Measurements from ENCODE around the gene DOK5. TPM values are rescaled to one million over a fixed set of nuclear protein-coding genes. Genes with fewer than 3 reads are reported as not detected.

Gene DOK5
- total and polyA plus RNA-seq, 10 of the 15 experiments (the other 5 are each of a cell fraction or from before 2014, with no cell fraction given): 0.03 TPM; not detected in 9

GRCh38 chr20:54618412-54618811 lies 143.0 kb downstream of the DOK5 start (continued):
- TF ChIP-seq REST (IDR thresholded peaks at IDR 0.05; ENCODE audit: low read depth, low read length) (no peak), SMARCA5 (IDR thresholded peaks at IDR 0.05) (no peak), PML (IDR thresholded peaks at IDR 0.05; ENCODE audit: low read length) (no peak), IRF4 (IDR thresholded peaks at IDR 0.05; ENCODE audit: low read depth, low read length) (no peak)
- TF ChIP-seq, protein P1, sequence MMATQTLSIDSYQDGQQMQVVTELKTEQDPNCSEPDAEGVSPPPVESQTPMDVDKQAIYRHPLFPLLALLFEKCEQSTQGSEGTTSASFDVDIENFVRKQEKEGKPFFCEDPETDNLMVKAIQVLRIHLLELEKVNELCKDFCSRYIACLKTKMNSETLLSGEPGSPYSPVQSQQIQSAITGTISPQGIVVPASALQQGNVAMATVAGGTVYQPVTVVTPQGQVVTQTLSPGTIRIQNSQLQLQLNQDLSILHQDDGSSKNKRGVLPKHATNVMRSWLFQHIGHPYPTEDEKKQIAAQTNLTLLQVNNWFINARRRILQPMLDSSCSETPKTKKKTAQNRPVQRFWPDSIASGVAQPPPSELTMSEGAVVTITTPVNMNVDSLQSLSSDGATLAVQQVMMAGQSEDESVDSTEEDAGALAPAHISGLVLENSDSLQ (IDR thresholded peaks at IDR 0.05): no peak

GRCh38 chr20:54619181-54619580 lies 143.8 kb downstream of the DOK5 start:
- Histone ChIP-seq H3K4me2 (ENCODE audit: control insufficient read depth, insufficient read depth) (no peak overlapping the region), H3K27me3 (replicated peaks in 1 of 2; ENCODE audit: control insufficient read depth in 2 of 2, insufficient read depth in 2 of 2, low read length in 1 of 2) (no peaks in the 10 kb centered on the region), H2AFZ (ENCODE audit: control insufficient read depth, low read depth, low read length) (no peak overlapping the region), H4K20me1 (ENCODE audit: control insufficient read depth, insufficient read depth) (no peaks in the 10 kb centered on the region), H3K27ac (ENCODE audit: control insufficient read depth, insufficient read depth) (no peak overlapping the region), H3K79me2 (ENCODE audit: control insufficient read depth, insufficient read depth, low read length) (no peaks in the 10 kb centered on the region), H3K4me3 (no peak overlapping the region), H3K4me1 (ENCODE audit: control insufficient read depth, insufficient read depth, low read length) (no peaks in the 10 kb centered on the region), H3K9ac (ENCODE audit: control insufficient read depth, insufficient read depth, low read length) (no peak overlapping the region), H3K9me3 (replicated peaks; ENCODE audit: control insufficient read depth, insufficient read depth, low read length) (no peaks in the 10 kb centered on the region), H3K36me3 (ENCODE audit: control insufficient read depth in 2 of 2, insufficient read depth in 2 of 2, low read length in 1 of 2) (no peaks in the 10 kb centered on the region)
- POLR2A ChIA-PET: no interaction called here
- WGBS (ENCODE audit: insufficient coverage, insufficient replicate concordance, low lambda C conversion rate, missing lambda C conversion rate): 23% methylated on average over 7 of the region's 7 CpGs
- intact Hi-C loops (cut with micrococcal nuclease; ENCODE audit: unreplicated experiment): no loop called here
- RAD21 ChIA-PET (ENCODE audit: unreplicated experiment): no interaction called here
- no peak for FAIRE-seq
- no peak for ATAC-seq
- no peak for DNase-seq (ENCODE audit: low read depth, low spot score)
- CTCF ChIA-PET: no interaction called here
- in situ Hi-C loops (cut with MboI): no loop called here
- BruUV-seq (replicated peaks): no TSS peak
- SMC1A ChIA-PET (ENCODE audit: uncharacterized antibody, unreplicated experiment): no interaction called here
- TF ChIP-seq MXI1 (IDR thresholded peaks at IDR 0.05; ENCODE audit: low read depth, low read length) (no peak), NBN (IDR thresholded peaks at IDR 0.05) (no peak)
